Ecto neural progenitor cell (in vitro differentiated cells): Measurements from ENCODE around the gene SERPINB7.

Experiments
- DNase-seq: peaks from one replicate; pipeline ENCODE4 v3.0.0-alpha.2; 2018; ENCODE audit warnings: low spot score

SERPINB7 gene

DNA sequence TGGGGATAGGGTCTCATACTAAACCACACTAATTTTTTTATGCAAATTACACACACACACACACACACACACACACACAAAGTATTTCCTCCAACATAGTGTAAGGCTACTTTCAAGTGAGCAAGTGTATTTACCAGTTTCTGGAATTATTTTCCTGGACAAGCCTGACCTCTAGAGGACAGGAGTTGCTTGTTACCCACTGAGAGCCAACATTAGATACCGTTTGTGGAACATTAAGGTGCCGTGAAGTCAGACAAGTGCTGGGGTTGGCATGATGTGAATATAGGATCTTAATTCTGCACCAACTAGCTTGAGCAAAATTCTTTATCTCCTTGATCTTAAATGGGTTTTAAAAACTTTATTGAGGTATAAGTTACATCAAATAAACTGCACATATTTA, 72.9 kb downstream of the SERPINB7 start:
- DNase-seq, result no peak

DNA sequence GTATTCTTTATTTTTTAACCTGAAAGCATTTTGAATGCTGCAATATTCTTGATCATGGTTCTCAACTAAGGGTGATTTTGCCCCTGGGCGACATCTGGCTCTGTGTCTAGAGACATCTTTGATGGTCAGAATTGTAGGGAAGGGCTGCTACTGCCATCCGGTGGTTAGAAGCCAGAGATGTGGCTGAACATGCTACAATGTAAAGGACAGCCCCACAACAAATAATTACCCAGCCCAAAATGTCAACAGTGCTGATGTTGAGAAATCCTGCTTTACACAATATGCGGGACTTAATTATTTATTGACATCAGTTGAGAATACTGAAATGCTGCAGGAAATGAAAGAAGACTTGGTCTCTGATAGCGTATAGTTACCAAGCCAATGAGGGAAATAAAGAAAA, 74.8 kb downstream of the SERPINB7 start:
- DNase-seq, result no peak

DNA sequence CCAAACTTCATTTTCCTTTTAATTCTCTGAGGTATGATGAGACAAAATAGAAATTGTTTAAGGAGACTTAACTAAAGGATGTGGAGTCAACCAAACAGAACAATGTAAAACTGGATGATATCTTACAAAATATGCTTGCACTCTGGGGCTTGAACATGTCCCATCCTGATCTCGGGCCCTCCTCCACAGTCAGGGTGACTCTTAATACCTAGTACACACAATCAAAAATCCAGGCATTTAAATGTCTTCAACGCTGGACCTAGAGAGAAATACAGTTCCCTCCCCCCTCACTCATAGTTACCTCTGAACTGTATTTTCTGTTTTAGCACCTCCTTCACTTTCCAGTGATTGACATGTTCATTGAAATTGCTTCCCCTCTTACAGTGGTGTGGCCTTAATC, 75.4 kb downstream of the SERPINB7 start:
- no peak for DNase-seq
